Measurements from ENCODE around the gene HOXC13. TPM values are rescaled to one million over a fixed set of nuclear protein-coding genes. Genes with fewer than 3 reads are reported as not detected.

Gene HOXC13
- total and polyA plus RNA-seq, 9 of the 15 experiments (the other 6 are each of a cell fraction or from before 2014, with no cell fraction given) = 0.03 to 0.29 (median 0.17) TPM; not detected in 2

DNA sequence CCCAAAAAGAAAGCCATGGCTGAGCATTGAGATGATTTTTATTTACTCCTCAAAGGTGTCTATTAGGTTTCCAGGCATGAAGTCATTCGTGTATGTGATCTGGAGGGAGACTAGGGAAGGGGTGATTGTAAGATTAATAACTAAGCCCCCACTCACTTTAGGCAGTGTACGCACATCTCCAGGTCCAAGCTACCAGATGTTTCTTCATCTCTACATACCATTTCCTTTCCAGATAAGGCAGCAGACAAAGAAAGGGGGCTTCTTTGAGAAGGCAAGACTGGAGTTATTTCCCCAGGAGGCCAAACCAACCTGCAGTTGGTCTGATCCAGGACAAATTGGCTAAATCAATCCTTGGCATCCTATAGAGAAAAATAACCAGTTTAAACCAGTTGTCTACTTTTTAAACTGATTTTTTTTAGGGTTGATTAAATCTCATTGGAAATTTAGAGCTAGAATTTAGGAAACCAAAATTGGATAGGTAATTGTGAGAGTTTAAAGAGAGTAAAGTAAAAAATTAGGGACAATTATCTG, 3.9 kb downstream of the HOXC13 start:
- no peaks in the 10 kb centered on the region for H3K36me3 ChIP-seq (ENCODE audit: control insufficient read depth, insufficient read depth, low read length)
- H3K4me3 ChIP-seq = no peak overlapping the region

More for the DNA sequence above, 3.9 kb downstream of the HOXC13 start:
- no peak overlapping the region for H2AFZ ChIP-seq (ENCODE audit: low read depth, low read length)
- in situ Hi-C loops (cut with MboI) (no loop called here), intact Hi-C loops (cut with micrococcal nuclease) (no loop called here)
- peaks cover 0 to 29% of the 10 kb centered on the region in 2 experiments; a peak in 2 of 5 replicates for H3K4me1 ChIP-seq (replicated peaks in 1 of 2; ENCODE audit: control insufficient read depth in 2 of 2, insufficient read depth in 2 of 2, low read length in 2 of 2)
- FAIRE-seq (no peak), ATAC-seq (no peak), DNase-seq (ENCODE audit: extremely low read depth in 1 of 4, low spot score in 3 of 4) (no peak)
- H3K27ac ChIP-seq (ENCODE audit: extremely low read depth, low read depth, low read length) = no peak overlapping the region
- no peaks in the 10 kb centered on the region for H4K20me1 ChIP-seq (replicated peaks; ENCODE audit: control insufficient read depth, insufficient read depth, low read length)
- H3K4me2 ChIP-seq (ENCODE audit: insufficient read depth, low read length) = no peak overlapping the region
- no peaks in the 10 kb centered on the region for H3K9me3 ChIP-seq (replicated peaks; ENCODE audit: control insufficient read depth, insufficient read depth, low read depth, low read length)
- H3K9ac ChIP-seq (ENCODE audit: insufficient read depth in 1 of 2, low read depth in 2 of 2, low read length in 2 of 2) = no peak overlapping the region
- BruUV-seq (replicated peaks) = no TSS peak
- no peaks in the 10 kb centered on the region for H3K9me1 ChIP-seq (ENCODE audit: control insufficient read depth, insufficient read depth, low read length)
- CTCF ChIA-PET (ENCODE audit: low intra/inter-chr PET ratio) = no interaction called here
- peaks cover 23 to 52% of the 10 kb centered on the region in 2 experiments for H3K27me3 ChIP-seq (ENCODE audit: control insufficient read depth in 2 of 2, insufficient read depth in 2 of 2, low read length in 2 of 2)
- 18% methylated on average over 2 of the region's 2 CpGs for WGBS (ENCODE audit: insufficient coverage, low coverage, missing lambda C conversion rate)
- no peaks in the 10 kb centered on the region for H3K79me2 ChIP-seq (ENCODE audit: control insufficient read depth, insufficient read depth, low read length)
- TF ChIP-seq, protein P1, sequence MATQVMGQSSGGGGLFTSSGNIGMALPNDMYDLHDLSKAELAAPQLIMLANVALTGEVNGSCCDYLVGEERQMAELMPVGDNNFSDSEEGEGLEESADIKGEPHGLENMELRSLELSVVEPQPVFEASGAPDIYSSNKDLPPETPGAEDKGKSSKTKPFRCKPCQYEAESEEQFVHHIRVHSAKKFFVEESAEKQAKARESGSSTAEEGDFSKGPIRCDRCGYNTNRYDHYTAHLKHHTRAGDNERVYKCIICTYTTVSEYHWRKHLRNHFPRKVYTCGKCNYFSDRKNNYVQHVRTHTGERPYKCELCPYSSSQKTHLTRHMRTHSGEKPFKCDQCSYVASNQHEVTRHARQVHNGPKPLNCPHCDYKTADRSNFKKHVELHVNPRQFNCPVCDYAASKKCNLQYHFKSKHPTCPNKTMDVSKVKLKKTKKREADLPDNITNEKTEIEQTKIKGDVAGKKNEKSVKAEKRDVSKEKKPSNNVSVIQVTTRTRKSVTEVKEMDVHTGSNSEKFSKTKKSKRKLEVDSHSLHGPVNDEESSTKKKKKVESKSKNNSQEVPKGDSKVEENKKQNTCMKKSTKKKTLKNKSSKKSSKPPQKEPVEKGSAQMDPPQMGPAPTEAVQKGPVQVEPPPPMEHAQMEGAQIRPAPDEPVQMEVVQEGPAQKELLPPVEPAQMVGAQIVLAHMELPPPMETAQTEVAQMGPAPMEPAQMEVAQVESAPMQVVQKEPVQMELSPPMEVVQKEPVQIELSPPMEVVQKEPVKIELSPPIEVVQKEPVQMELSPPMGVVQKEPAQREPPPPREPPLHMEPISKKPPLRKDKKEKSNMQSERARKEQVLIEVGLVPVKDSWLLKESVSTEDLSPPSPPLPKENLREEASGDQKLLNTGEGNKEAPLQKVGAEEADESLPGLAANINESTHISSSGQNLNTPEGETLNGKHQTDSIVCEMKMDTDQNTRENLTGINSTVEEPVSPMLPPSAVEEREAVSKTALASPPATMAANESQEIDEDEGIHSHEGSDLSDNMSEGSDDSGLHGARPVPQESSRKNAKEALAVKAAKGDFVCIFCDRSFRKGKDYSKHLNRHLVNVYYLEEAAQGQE (IDR thresholded peaks at IDR 0.05; ENCODE audit: borderline replicate concordance) = peak; percentile 25; the same call in 1 of the 2 replicates
- TF ChIP-seq, protein P1 (CRISPR knock-in tag; IDR thresholded peaks at IDR 0.05; ENCODE audit: low read depth) = no peak
- TF ChIP-seq, protein P2, sequence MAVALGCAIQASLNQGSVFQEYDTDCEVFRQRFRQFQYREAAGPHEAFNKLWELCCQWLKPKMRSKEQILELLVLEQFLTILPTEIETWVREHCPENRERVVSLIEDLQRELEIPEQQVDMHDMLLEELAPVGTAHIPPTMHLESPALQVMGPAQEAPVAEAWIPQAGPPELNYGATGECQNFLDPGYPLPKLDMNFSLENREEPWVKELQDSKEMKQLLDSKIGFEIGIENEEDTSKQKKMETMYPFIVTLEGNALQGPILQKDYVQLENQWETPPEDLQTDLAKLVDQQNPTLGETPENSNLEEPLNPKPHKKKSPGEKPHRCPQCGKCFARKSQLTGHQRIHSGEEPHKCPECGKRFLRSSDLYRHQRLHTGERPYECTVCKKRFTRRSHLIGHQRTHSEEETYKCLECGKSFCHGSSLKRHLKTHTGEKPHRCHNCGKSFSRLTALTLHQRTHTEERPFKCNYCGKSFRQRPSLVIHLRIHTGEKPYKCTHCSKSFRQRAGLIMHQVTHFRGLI (CRISPR knock-in tag; IDR thresholded peaks at IDR 0.05) = no peak
- POLR2A ChIA-PET = no interaction called here

Data from K562 (cell line).